Ishikawa (cell line): Measurements from ENCODE around the gene EEF1AKMT3.

Experiments
- CEBPB ChIP-seq: IDR thresholded peaks from 2 replicates; pipeline ENCODE4 v1.6.1; 2012
- CREB1 ChIP-seq: IDR thresholded peaks from 2 replicates; pipeline ENCODE4 v1.6.1; 2012; ENCODE audit warnings: low read depth
- EGR1 ChIP-seq: IDR thresholded peaks from 2 replicates; pipeline ENCODE4 v1.6.1; 2012
- EP300 ChIP-seq: IDR thresholded peaks from 2 replicates; pipeline ENCODE4 v1.6.1; 2012; ENCODE audit warnings: borderline replicate concordance
- FOXM1 ChIP-seq: IDR thresholded peaks from 2 replicates; pipeline ENCODE4 v1.6.1; 2012; ENCODE audit warnings: low read depth, borderline replicate concordance
- MAX ChIP-seq: IDR thresholded peaks from 2 replicates; pipeline ENCODE4 v1.6.1; 2012
- NFIC ChIP-seq: IDR thresholded peaks from 2 replicates; pipeline ENCODE4 v1.6.1; 2012
- RAD21 ChIP-seq: IDR thresholded peaks from 2 replicates; pipeline ENCODE4 v1.6.1; 2012; ENCODE audit warnings: low read depth
- REST ChIP-seq: IDR thresholded peaks from 2 replicates; pipeline ENCODE4 v1.6.1; 2012; ENCODE audit warnings: low read depth, mild to moderate bottlenecking
- TAF1 ChIP-seq: IDR thresholded peaks from 2 replicates; pipeline ENCODE4 v1.6.1; 2012; ENCODE audit warnings: low read depth, mild to moderate bottlenecking
- TCF12 ChIP-seq: IDR thresholded peaks from 2 replicates; pipeline ENCODE4 v1.6.1; 2012; ENCODE audit warnings: low read depth
- TEAD4 ChIP-seq: IDR thresholded peaks from 2 replicates; pipeline ENCODE4 v1.6.1; 2012
- YY1 ChIP-seq: IDR thresholded peaks from 2 replicates; pipeline ENCODE4 v1.6.1; 2012; ENCODE audit warnings: low read depth
- ZBTB7A ChIP-seq: IDR thresholded peaks from 2 replicates; pipeline ENCODE4 v1.6.1; 2012; ENCODE audit warnings: low read depth
- TF ChIP-seq, protein P1 (sequence below): IDR thresholded peaks from 2 replicates; pipeline ENCODE4 v1.6.1; 2012

Gene EEF1AKMT3

GRCh38 chr12:57733928-57734327 is 38.5 kb upstream of the EEF1AKMT3 start:
- no peak for TF ChIP-seq EGR1
- TF ChIP-seq YY1 = no peak
- TF ChIP-seq REST = no peak
- no peak for TF ChIP-seq EP300
- TF ChIP-seq TEAD4 = no peak
- no peak for TF ChIP-seq CREB1
- no peak for TF ChIP-seq NFIC
- TF ChIP-seq RAD21 = no peak
- TF ChIP-seq TCF12 = no peak
- no peak for TF ChIP-seq TAF1
- TF ChIP-seq MAX = no peak
- TF ChIP-seq FOXM1 = no peak
- TF ChIP-seq, protein P1, sequence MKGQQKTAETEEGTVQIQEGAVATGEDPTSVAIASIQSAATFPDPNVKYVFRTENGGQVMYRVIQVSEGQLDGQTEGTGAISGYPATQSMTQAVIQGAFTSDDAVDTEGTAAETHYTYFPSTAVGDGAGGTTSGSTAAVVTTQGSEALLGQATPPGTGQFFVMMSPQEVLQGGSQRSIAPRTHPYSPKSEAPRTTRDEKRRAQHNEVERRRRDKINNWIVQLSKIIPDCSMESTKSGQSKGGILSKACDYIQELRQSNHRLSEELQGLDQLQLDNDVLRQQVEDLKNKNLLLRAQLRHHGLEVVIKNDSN = no peak
- TF ChIP-seq CEBPB = no peak
- no peak for TF ChIP-seq ZBTB7A

DNA sequence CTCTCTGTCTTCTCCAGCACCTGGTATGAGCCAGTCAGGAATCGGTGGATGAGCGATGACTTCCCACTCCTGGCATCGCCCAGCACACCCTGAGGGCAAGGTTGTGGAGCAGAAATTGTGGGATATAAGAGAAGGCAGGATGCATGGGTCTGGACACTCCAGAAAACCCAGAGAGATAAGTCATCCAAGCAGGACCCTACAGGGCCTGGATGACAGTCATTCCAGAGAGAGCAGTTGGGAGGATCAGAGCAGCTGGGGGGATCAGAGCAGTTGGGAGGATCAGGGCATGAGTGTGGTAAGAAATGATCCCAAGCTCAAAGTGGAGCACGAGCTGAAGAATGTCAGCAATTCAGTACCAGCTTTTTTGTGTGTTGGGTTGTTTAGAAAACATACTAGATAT is 37.8 kb upstream of the EEF1AKMT3 start:
- TF ChIP-seq CEBPB (no peak), YY1 (no peak), MAX (no peak), REST (no peak), EGR1 (no peak), TEAD4 (no peak), FOXM1 (no peak), EP300 (no peak), NFIC (no peak), ZBTB7A (no peak), RAD21 (no peak), CREB1 (no peak), TCF12 (no peak), TAF1 (no peak)
- TF ChIP-seq, protein P1 = no peak

GRCh38 chr12:57735198-57735855 is 37.1 kb upstream of the EEF1AKMT3 start:
- no peak for TF ChIP-seq TEAD4
- TF ChIP-seq NFIC = no peak
- TF ChIP-seq REST = no peak
- no peak for TF ChIP-seq RAD21
- TF ChIP-seq CREB1 = no peak
- no peak for TF ChIP-seq TAF1
- no peak for TF ChIP-seq EGR1

GRCh38 chr12:57735952-57736740 is 36.3 kb upstream of the EEF1AKMT3 start:
- TF ChIP-seq REST (no peak), FOXM1 (no peak), CREB1 (no peak), ZBTB7A (0 out of 2 replicates have a peak, but pooled peaks have one; percentile 22), NFIC (no peak), TEAD4 (no peak), RAD21 (peak; percentile 33; the same call in 1 of the 2 replicates)
